ENCODE data around the gene GAPVD1. TPM values are rescaled to one million over a fixed set of nuclear protein-coding genes. Genes with fewer than 3 reads are reported as not detected.

Gene GAPVD1
- total RNA-seq, 4 donors from 2014 or later, result 34.8 to 65.4 (median 44.1) TPM

DNA sequence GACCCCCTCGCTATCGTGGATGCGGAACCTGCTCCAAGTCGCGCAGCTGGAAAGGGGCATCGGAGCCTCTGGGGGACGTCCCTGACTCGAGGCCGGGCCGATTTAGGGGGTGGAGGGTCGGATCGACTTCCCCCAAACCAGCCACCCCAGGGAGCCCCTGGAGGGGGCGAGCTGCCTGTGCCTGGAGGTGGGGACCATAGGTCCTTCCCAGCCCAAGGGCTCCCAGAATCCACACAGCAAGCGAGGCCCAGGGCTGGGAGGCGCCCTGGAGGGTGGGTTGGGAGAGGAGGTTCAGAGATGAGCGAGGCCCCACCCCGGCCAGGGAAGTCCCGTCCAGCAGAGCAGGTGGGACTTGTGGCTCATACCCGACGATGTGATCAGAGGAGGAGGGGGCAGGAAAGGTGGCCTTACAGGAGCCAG is 147.6 kb downstream of the GAPVD1 start:
- intact Hi-C loops (cut with DNase I), result loop anchor here (5.0 to 10.0 kb wide), 2 partner anchors 818 to 1086 kb away; no protein-coding TSS in a partner anchor
- Histone ChIP-seq H3K9me3 (no peaks in the 10 kb centered on the region), H3K4me3 (no peak overlapping the region), H3K27ac (no peak overlapping the region), H3K27me3 (peaks cover 0 to 23% (median 3%) of the 10 kb centered on the region in 4 donors), H3K4me1 (peaks cover 0 to 19% (median 4%) of the 10 kb centered on the region in 3 donors), H3K36me3 (no peaks in the 10 kb centered on the region)
- no peak for DNase-seq
- TF ChIP-seq, protein P1, sequence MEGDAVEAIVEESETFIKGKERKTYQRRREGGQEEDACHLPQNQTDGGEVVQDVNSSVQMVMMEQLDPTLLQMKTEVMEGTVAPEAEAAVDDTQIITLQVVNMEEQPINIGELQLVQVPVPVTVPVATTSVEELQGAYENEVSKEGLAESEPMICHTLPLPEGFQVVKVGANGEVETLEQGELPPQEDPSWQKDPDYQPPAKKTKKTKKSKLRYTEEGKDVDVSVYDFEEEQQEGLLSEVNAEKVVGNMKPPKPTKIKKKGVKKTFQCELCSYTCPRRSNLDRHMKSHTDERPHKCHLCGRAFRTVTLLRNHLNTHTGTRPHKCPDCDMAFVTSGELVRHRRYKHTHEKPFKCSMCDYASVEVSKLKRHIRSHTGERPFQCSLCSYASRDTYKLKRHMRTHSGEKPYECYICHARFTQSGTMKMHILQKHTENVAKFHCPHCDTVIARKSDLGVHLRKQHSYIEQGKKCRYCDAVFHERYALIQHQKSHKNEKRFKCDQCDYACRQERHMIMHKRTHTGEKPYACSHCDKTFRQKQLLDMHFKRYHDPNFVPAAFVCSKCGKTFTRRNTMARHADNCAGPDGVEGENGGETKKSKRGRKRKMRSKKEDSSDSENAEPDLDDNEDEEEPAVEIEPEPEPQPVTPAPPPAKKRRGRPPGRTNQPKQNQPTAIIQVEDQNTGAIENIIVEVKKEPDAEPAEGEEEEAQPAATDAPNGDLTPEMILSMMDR (IDR thresholded peaks at IDR 0.05), result no peak
- no peak for TF ChIP-seq POLR2A (IDR thresholded peaks at IDR 0.05)
- WGBS, 2 donors, result 6 to 77% methylated on average over 3 to 5 of the region's 20 CpGs

GRCh38 chr9:125409637-125410521 is 148.3 kb downstream of the GAPVD1 start:
- intact Hi-C loops (cut with DNase I), result loop anchor here (5.0 to 10.0 kb wide), 2 partner anchors 817 to 1085 kb away; no protein-coding TSS in a partner anchor
- Histone ChIP-seq H3K9me3 (no peaks in the 10 kb centered on the region), H3K27me3 (peaks cover 0 to 23% (median 3%) of the 10 kb centered on the region in 4 donors), H3K36me3 (no peaks in the 10 kb centered on the region), H3K4me1 (peaks cover 0 to 19% (median 4%) of the 10 kb centered on the region in 3 donors), H3K27ac (no peak overlapping the region), H3K4me3 (peak overlapping the region in 1 of 4 donors; percentile 33)
- no peak for DNase-seq
- WGBS, 2 donors, result 87 to 94% methylated on average over 12 to 13 of the region's 13 CpGs
- TF ChIP-seq, protein P1 (IDR thresholded peaks at IDR 0.05), result no peak
- TF ChIP-seq POLR2A (IDR thresholded peaks at IDR 0.05), result no peak

DNA sequence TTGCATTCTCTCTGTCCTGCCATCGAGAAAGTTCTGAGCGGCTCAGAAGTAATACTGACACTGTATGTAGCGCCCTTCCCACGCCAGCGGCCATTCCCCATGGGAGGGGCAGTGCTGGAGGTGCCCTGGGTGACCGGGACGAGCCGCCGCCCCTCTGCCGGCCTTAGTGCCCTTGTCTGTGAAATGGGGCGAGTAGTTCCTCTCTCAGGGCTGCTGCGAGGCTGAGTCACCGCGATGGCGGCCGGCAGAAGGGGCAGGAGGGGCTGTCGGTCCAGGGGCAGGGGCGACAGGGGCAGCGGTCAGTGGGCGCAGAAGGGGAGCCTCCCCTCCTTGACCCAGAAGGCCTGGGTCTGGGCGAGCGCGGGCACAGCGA is 148.9 kb downstream of the GAPVD1 start:
- Histone ChIP-seq H3K27ac (no peak overlapping the region), H3K4me3 (peak overlapping the region in 1 of 4 donors; percentile 33), H3K36me3 (no peaks in the 10 kb centered on the region), H3K4me1 (peaks cover 0 to 19% (median 4%) of the 10 kb centered on the region in 3 donors), H3K27me3 (peaks cover 0 to 23% (median 3%) of the 10 kb centered on the region in 4 donors), H3K9me3 (no peaks in the 10 kb centered on the region)
- DNase-seq, result no peak
- 85 to 98% methylated on average over 4 to 8 of the region's 24 CpGs for WGBS, 2 donors
- TF ChIP-seq, protein P1 (IDR thresholded peaks at IDR 0.05), result no peak
- no peak for TF ChIP-seq POLR2A (IDR thresholded peaks at IDR 0.05)
- intact Hi-C loops (cut with DNase I), result no loop called here

DNA sequence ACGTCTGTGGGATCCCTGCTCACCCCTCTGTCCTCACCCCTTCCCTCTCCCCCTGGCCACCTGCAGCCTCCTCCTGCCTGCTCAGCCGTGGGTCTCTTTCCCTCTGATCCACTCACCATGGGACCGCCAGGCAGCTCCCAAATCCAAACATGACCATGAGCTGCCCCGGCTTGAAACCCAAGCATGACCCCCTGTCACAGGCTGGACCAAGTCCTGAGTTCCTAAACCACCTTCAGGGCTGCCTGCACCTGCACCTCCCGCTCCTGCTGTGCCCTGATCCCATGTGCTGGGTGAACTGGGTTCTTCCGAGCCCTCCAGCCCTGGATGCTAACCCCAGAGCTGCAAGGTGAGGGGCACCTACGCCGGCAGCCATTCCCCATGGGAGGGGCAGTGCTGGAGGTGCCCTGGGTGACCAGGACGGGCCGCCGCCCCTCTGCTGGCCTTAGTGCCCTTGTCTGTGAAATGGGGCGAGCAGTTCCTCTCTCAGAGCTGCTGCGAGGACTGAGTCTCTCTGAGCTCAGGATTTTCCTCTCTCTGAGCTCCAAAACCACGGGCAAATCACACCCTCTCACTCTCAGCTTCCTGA is 149.6 kb downstream of the GAPVD1 start:
- peaks cover 0 to 19% (median 4%) of the 10 kb centered on the region in 3 donors for H3K4me1 ChIP-seq
- DNase-seq, result no peak
- no peak overlapping the region for H3K27ac ChIP-seq
- H3K27me3 ChIP-seq, result peaks cover 0 to 23% (median 3%) of the 10 kb centered on the region in 4 donors
- 58 to 68% methylated on average over 3 to 4 of the region's 14 CpGs for WGBS, 2 donors
- TF ChIP-seq, protein P1 (IDR thresholded peaks at IDR 0.05), result no peak
- no peak for TF ChIP-seq POLR2A (IDR thresholded peaks at IDR 0.05)
- no peaks in the 10 kb centered on the region for H3K9me3 ChIP-seq
- H3K4me3 ChIP-seq, result peak overlapping the region in 1 of 4 donors; percentile 33
- intact Hi-C loops (cut with DNase I), result no loop called here
- no peaks in the 10 kb centered on the region for H3K36me3 ChIP-seq

DNA sequence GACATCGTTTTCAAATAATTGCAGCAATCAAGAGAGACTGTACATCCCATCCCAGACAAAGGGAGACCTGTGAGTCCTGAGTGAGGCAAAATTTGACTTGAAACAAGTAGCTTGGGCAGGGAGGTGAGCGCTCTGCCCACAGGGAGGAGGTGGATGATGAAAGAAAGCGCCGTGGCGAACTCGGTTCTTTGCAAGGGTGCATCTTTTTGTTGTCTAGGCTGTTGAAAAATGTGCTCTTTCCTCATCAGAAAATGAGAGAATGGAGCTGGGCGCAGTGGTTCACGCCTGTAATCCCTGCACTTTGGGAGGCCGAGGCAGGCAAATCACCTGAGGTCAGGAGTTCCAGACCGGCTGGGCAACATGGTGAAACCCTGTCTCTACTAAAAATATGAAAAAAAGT is 150.5 kb downstream of the GAPVD1 start:
- WGBS, 2 donors, result 71 to 81% methylated on average over 8 to 10 of the region's 10 CpGs
- H3K27ac ChIP-seq, result no peak overlapping the region

More for the DNA sequence above, 150.5 kb downstream of the GAPVD1 start:
- Histone ChIP-seq H3K27me3 (peaks cover 0 to 20% (median 3%) of the 10 kb centered on the region in 4 donors), H3K4me3 (no peak overlapping the region), H3K36me3 (no peaks in the 10 kb centered on the region), H3K9me3 (no peaks in the 10 kb centered on the region), H3K4me1 (peaks cover 0 to 19% (median 4%) of the 10 kb centered on the region in 3 donors)
- intact Hi-C loops (cut with DNase I), result no loop called here
- TF ChIP-seq, protein P1 (IDR thresholded peaks at IDR 0.05), result no peak
- TF ChIP-seq POLR2A (IDR thresholded peaks at IDR 0.05), result no peak
- no peak for DNase-seq

All from esophagus squamous epithelium (tissue), 5 donors.